NCI-H774 (cell line): ENCODE measurements around the gene CYP2B6.
"Not testable (repeated sequence)": the region's sequence is repeated elsewhere in the genome, so short reads cannot be mapped to it uniquely, and the experiment has no call there.

Experiments used
- DNase-seq: peaks from one replicate; lab custom pipeline; 2025; lab: John Stamatoyannopoulos, UW

CYP2B6 gene

GRCh38 chr19:40990972-40991381 is at the start of gene CYP2B6:
CYP2B6 (plus strand) TSS chr19:40991282; CDS start chr19:40991306, 24 bp downstream.
- no peak for DNase-seq

GRCh38 chr19:40941481-40942219 is 49.4 kb upstream of the CYP2B6 start:
- no peak for DNase-seq

- no peak for DNase-seq
Measured at GRCh38 chr19:40945645-40946044, 45.4 kb upstream of the CYP2B6 start.

- no peak for DNase-seq
Measured at GRCh38 chr19:40947114-40947513, 44.0 kb upstream of the CYP2B6 start.

GRCh38 chr19:40947573-40947972 is 43.5 kb upstream of the CYP2B6 start:
- DNase-seq: no peak

- no peak for DNase-seq
Measured at GRCh38 chr19:40948580-40949299, 42.3 kb upstream of the CYP2B6 start.

GRCh38 chr19:40954573-40954972 is 36.5 kb upstream of the CYP2B6 start:
- no peak for DNase-seq

GRCh38 chr19:40959338-40959737 is 31.7 kb upstream of the CYP2B6 start:
- no peak for DNase-seq

- no peak for DNase-seq
Measured at GRCh38 chr19:40960062-40960685, 30.9 kb upstream of the CYP2B6 start.

- DNase-seq: no peak
Measured at GRCh38 chr19:40960780-40961179, 30.3 kb upstream of the CYP2B6 start.

- DNase-seq: no peak
Measured at GRCh38 chr19:40962460-40962961, 28.6 kb upstream of the CYP2B6 start.

GRCh38 chr19:40964361-40964760 is 26.7 kb upstream of the CYP2B6 start:
- not testable (repeated sequence) for DNase-seq

- DNase-seq: not testable (repeated sequence)
Measured at GRCh38 chr19:40965351-40965750, 25.7 kb upstream of the CYP2B6 start.

GRCh38 chr19:40966591-40966990 is 24.5 kb upstream of the CYP2B6 start:
- DNase-seq: not testable (repeated sequence)

GRCh38 chr19:40968065-40968464 is 23.0 kb upstream of the CYP2B6 start:
- DNase-seq: not testable (repeated sequence)

GRCh38 chr19:40969721-40970120 is 21.4 kb upstream of the CYP2B6 start:
- DNase-seq: not testable (repeated sequence)

- DNase-seq: not testable (repeated sequence)
Measured at GRCh38 chr19:40970396-40971345, 20.4 kb upstream of the CYP2B6 start.

- peak; percentile 12 for DNase-seq
Measured at GRCh38 chr19:40974633-40975037, 16.4 kb upstream of the CYP2B6 start.

- no peak for DNase-seq
Measured at GRCh38 chr19:40976134-40976533, 14.9 kb upstream of the CYP2B6 start.

- no peak for DNase-seq
Measured at GRCh38 chr19:40976724-40977123, 14.4 kb upstream of the CYP2B6 start.

- DNase-seq: not testable (repeated sequence)
Measured at GRCh38 chr19:40979759-40980158, 11.3 kb upstream of the CYP2B6 start.
